HCT116 (cell line): Measurements from ENCODE around the gene BTBD18. TPM values are rescaled to one million over a fixed set of nuclear protein-coding genes. Genes with fewer than 3 reads are reported as not detected.

ENCODE experiments used
- ATAC-seq: fragments of 200-7000 bp; cut with Tn5 transposase; 2 replicates; pipeline ENCODE4 v1.9.1; 2020; ENCODE audit warnings: mild to moderate bottlenecking, moderate library complexity
- BruUV-seq: library from RNA; stranded (reverse); fragments of 400-500 nt; replicated peaks from 2 replicates; lab custom pipeline; 2021; lab: Mats Ljungman, UMichigan
- CTCF ChIA-PET: fragments of 300-600 bp; sonication (Branson Sonifier 250); formaldehyde crosslinking; loops from one replicate; lab custom pipeline; 2021; ENCODE audit warnings: antibody characterized with exemption; lab: Charles Lee
- POLR2A ChIA-PET: fragments of 300-600, 350-600 bp; sonication (Branson Sonifier 250); formaldehyde crosslinking; loops from one replicate; lab custom pipeline; 2021; ENCODE audit warnings: antibody characterized with exemption; lab: Charles Lee
- RAD21 ChIA-PET, 2 experiments: fragments of 300-600 bp; sonication (Branson Sonifier 250); formaldehyde crosslinking; loops; one replicate each; lab custom pipeline; 2023; ENCODE audit warnings: low total read pairs in 2 of 2; ENCODE audit not compliant: uncharacterized antibody in 2 of 2, unreplicated experiment in 2 of 2, low non-redundant PET in 1 of 2; lab: Charles Lee
- DNase-seq: peaks from one replicate; pipeline ENCODE4 v3.0.0-alpha.2; 2010; ENCODE audit warnings: low read depth, low spot score
- H2AFZ ChIP-seq: fragments of 200-600 bp; shearing (Covaris generic), sonication (generic); 2 replicates; pipeline ENCODE4 v1.6.1; 2017; ENCODE audit warnings: low read depth, mixed run types, mixed read lengths, antibody characterized with exemption, low read length; ENCODE audit not compliant: poor library complexity, severe bottlenecking
- H3K27ac ChIP-seq: 2 replicates; pipeline ENCODE4 v1.5.1; 2012; ENCODE audit warnings: low read depth, low read length
- H3K27me3 ChIP-seq: fragments of 200-600 bp; sonication (generic); 2 replicates; pipeline ENCODE4 v1.6.1; 2016; ENCODE audit warnings: mixed run types, low read length, mixed read lengths; ENCODE audit not compliant: insufficient read depth
- H3K36me3 ChIP-seq, 2 experiments: fragments of 200-500 bp in 1 of 2; fragments of 200-600 bp in 1 of 2; sonication (Bioruptor generic) in 1 of 2; sonication (generic) in 1 of 2; 2 replicates each; pipeline versions ENCODE4 v1.5.1 to v1.6.1; 2014 to 2016; ENCODE audit warnings: low read length in 2 of 2, inconsistent platforms in 1 of 2, mixed read lengths in 1 of 2, mixed run types in 1 of 2; ENCODE audit not compliant: insufficient read depth in 2 of 2, control insufficient read depth in 1 of 2
- H3K4me1 ChIP-seq, 2 experiments: fragments of 200-600 bp in 1 of 2; sonication (generic) in 1 of 2; 2 replicates each; pipeline versions ENCODE4 v1.5.1 to v1.6.1; 2012 to 2017; ENCODE audit warnings: low read length in 2 of 2, inconsistent platforms in 1 of 2, mild to moderate bottlenecking in 1 of 2, mixed read lengths in 1 of 2, mixed run types in 1 of 2, moderate library complexity in 1 of 2; ENCODE audit not compliant: insufficient read depth in 2 of 2, control insufficient read depth in 1 of 2
- H3K4me2 ChIP-seq: fragments of 200-600 bp; sonication (generic); 2 replicates; pipeline ENCODE4 v1.6.1; 2017; ENCODE audit warnings: mixed run types, low read length, mixed read lengths
- H3K4me3 ChIP-seq, 2 experiments: fragments of 200-600 bp in 1 of 2; sonication (generic) in 1 of 2; replicated peaks in 1 of 2; 2 replicates each; pipeline ENCODE4 v1.5.1; 2011 to 2016; ENCODE audit warnings: low read length in 2 of 2, control low read depth in 1 of 2, low read depth in 1 of 2, mild to moderate bottlenecking in 1 of 2, mixed read lengths in 1 of 2, mixed run types in 1 of 2
- H3K79me2 ChIP-seq: fragments of 200-600 bp; sonication (generic); 2 replicates; pipeline ENCODE4 v1.6.1; 2017; ENCODE audit warnings: mild to moderate bottlenecking, mixed run types, low read length, moderate library complexity, mixed read lengths; ENCODE audit not compliant: insufficient read depth
- H3K9ac ChIP-seq: fragments of 200-600 bp; sonication (generic); 2 replicates; pipeline ENCODE4 v1.6.1; 2016; ENCODE audit warnings: low read length, mixed read lengths
- H3K9me2 ChIP-seq: fragments of 200-600 bp; sonication (generic), shearing (Covaris generic); 2 replicates; pipeline ENCODE4 v1.6.1; 2017; ENCODE audit warnings: mixed run types, mild to moderate bottlenecking, moderate library complexity; ENCODE audit not compliant: insufficient read depth
- H3K9me3 ChIP-seq, 2 experiments: fragments of 200-500 bp in 1 of 2; fragments of 200-600 bp in 1 of 2; sonication (Bioruptor generic) in 1 of 2; sonication (generic) in 1 of 2; 2 replicates each; pipeline ENCODE4 v1.6.1; 2014 to 2017; ENCODE audit warnings: low read length in 2 of 2, mixed read lengths in 2 of 2, inconsistent platforms in 1 of 2, low read depth in 1 of 2, mild to moderate bottlenecking in 1 of 2, mixed run types in 1 of 2, moderate library complexity in 1 of 2; ENCODE audit not compliant: control insufficient read depth in 1 of 2, insufficient read depth in 1 of 2
- H4K20me1 ChIP-seq: fragments of 200-600 bp; sonication (generic), shearing (Covaris generic); 2 replicates; pipeline ENCODE4 v1.6.1; 2017; ENCODE audit warnings: mixed run types, mild to moderate bottlenecking, moderate library complexity; ENCODE audit not compliant: insufficient read depth
- CEBPB ChIP-seq: IDR thresholded peaks from 2 replicates; pipeline ENCODE4 v1.6.1; 2012; ENCODE audit warnings: low read depth
- ELF1 ChIP-seq: IDR thresholded peaks from 2 replicates; pipeline ENCODE4 v1.6.1; 2012; ENCODE audit warnings: low read depth, borderline replicate concordance
- EZH2phosphoT487 ChIP-seq: fragments of 200-600 bp; IDR thresholded peaks from 2 replicates; pipeline ENCODE4 v1.6.1; 2018; ENCODE audit warnings: antibody characterized with exemption, borderline replicate concordance
- FOSL1 ChIP-seq: IDR thresholded peaks from 2 replicates; pipeline ENCODE4 v1.6.1; 2012; ENCODE audit warnings: low read depth
- MAX ChIP-seq: IDR thresholded peaks from 2 replicates; pipeline ENCODE4 v1.6.1; 2012
- POLR2A ChIP-seq: IDR thresholded peaks from 2 replicates; pipeline ENCODE4 v1.7.0; 2011; ENCODE audit warnings: borderline replicate concordance; ENCODE audit not compliant: insufficient read depth, insufficient read length; ENCODE audit errors: extremely low read depth
- POLR2AphosphoS5 ChIP-seq: IDR thresholded peaks from 2 replicates; pipeline ENCODE4 v1.6.1; 2011; ENCODE audit warnings: mild to moderate bottlenecking, low read depth, low read length, moderate library complexity
- TCF7L2 ChIP-seq: IDR thresholded peaks from 2 replicates; pipeline ENCODE4 v1.7.0; 2011; ENCODE audit warnings: borderline replicate concordance, inconsistent platforms; ENCODE audit not compliant: insufficient read depth, insufficient read length; ENCODE audit errors: extremely low read depth
- YY1 ChIP-seq: IDR thresholded peaks from 2 replicates; pipeline ENCODE4 v1.6.1; 2011; ENCODE audit warnings: low read length, low read depth, moderate library complexity, mild to moderate bottlenecking; ENCODE audit not compliant: insufficient replicate concordance; ENCODE audit errors: extremely low read depth
- ZFX ChIP-seq: fragments of 450-650 bp; IDR thresholded peaks from 2 replicates; pipeline ENCODE4 v1.6.1; 2017
- ZNF274 ChIP-seq: fragments of 200-500 bp; sonication (Bioruptor generic); IDR thresholded peaks from 2 replicates; pipeline ENCODE4 v1.6.1; 2014; ENCODE audit warnings: mild to moderate bottlenecking, low read depth, low read length, inconsistent platforms
- intact Hi-C: fragments of 100-400 bp; cut with micrococcal nuclease; formaldehyde crosslinking; loops from 2 replicates; pipeline ENCODE4 v1.10.0; 2022
- total RNA-seq: library from RNA; stranded (reverse); gene quantifications from one replicate; pipeline ENCODE4 v1.2.1, GENCODE V29; 2021; ENCODE audit not compliant: unreplicated experiment
- TF ChIP-seq, protein P1 (sequence below), 3 experiments: fragments of 200-600 bp in 1 of 3; sonication (generic) in 1 of 3; IDR thresholded peaks in 2 of 3; conservative IDR thresholded peaks in 1 of 3; 2 replicates each; pipeline ENCODE4 v1.5.1; 2012 to 2017; ENCODE audit warnings: low read depth in 2 of 3, low read length in 2 of 3, antibody characterized with exemption in 1 of 3, borderline replicate concordance in 1 of 3, control low read depth in 1 of 3, mild to moderate bottlenecking in 1 of 3, mixed read lengths in 1 of 3, mixed run types in 1 of 3, moderate library complexity in 1 of 3; ENCODE audit not compliant: insufficient read depth in 1 of 3
- TF ChIP-seq, protein P2 (sequence below): IDR thresholded peaks from 2 replicates; pipeline ENCODE4 v1.6.1; 2012

The BTBD18 gene
- total RNA-seq, 1 experiment from 2014 or later, result not detected

DNA sequence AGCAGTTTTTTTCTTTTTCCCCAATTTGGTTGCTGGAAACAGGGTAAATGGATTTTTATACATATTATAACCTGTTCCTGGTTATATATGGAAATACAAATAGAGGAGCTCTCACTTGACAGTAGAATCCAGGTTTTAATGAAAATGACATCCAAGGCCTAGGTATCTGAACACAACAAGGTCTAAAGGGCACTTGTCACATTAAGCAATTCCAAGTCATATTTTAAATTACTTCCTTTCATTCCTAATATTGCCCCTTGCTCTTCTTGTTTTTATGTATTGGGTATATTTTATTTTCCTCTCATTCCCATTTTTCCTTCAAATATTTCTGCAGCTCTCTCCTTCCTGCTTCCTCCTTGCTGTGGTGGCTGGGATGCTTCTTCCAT is 37.1 kb upstream of the BTBD18 start:
- H2AFZ ChIP-seq, result no peak overlapping the region
- H3K36me3 ChIP-seq, result peaks cover 0 to 3% of the 10 kb centered on the region in 2 experiments; a peak in 2 of 4 replicates
- ATAC-seq, result no peak
- 0 out of 2 replicates have a peak overlapping the region, but pooled peaks have one; percentile 6 for H3K4me2 ChIP-seq
- no peaks in the 10 kb centered on the region for H3K9me3 ChIP-seq
- no peak overlapping the region for H3K9ac ChIP-seq
- RAD21 ChIA-PET, result no interaction called here
- peaks cover 73 to 97% of the 10 kb centered on the region in 2 experiments for H3K4me1 ChIP-seq
- H3K27me3 ChIP-seq, result no peaks in the 10 kb centered on the region
- TF ChIP-seq CEBPB, result no peak
- no peak for TF ChIP-seq ZNF274
- TF ChIP-seq ELF1, result no peak
- TF ChIP-seq POLR2AphosphoS5, result no peak
- no peak overlapping the region for H3K27ac ChIP-seq
- H4K20me1 ChIP-seq, result no peaks in the 10 kb centered on the region
- no peak for DNase-seq
- POLR2A ChIA-PET, result interaction anchor here (1.1 kb wide), 1 partner anchor 10 kb away, joined by 5 read pairs; no protein-coding TSS in a partner anchor
- H3K9me2 ChIP-seq, result no peaks in the 10 kb centered on the region
- H3K79me2 ChIP-seq, result peaks cover 100% of the 10 kb centered on the region
- CTCF ChIA-PET, result no interaction called here
- intact Hi-C loops, result no loop called here
- no peak overlapping the region for H3K4me3 ChIP-seq
- BruUV-seq, result no TSS peak

- intact Hi-C loops, result no loop called here
- RAD21 ChIA-PET, result interaction anchor here in 1 of 2 experiments (1.0 kb wide), 1 partner anchor 27 kb away, joined by 3 read pairs; the partner anchor contains the start of gene CTNND1
- H3K27me3 ChIP-seq, result no peaks in the 10 kb centered on the region
- H3K9ac ChIP-seq, result no peak overlapping the region
- H3K4me3 ChIP-seq, result no peak overlapping the region
- CTCF ChIA-PET, result interaction anchor here (0.6 kb wide), 1 partner anchor 34 kb away, joined by 3 read pairs; no protein-coding TSS in a partner anchor
- DNase-seq (no peak), ATAC-seq (no peak)
- no peaks in the 10 kb centered on the region for H3K9me2 ChIP-seq
- H3K9me3 ChIP-seq, result no peaks in the 10 kb centered on the region
- no peaks in the 10 kb centered on the region for H4K20me1 ChIP-seq
- no peak overlapping the region for H3K27ac ChIP-seq
- POLR2A ChIA-PET, result interaction anchor here (1.1 kb wide), 1 partner anchor 9 kb away, joined by 5 read pairs; no protein-coding TSS in a partner anchor
- BruUV-seq, result no TSS peak
- H2AFZ ChIP-seq, result no peak overlapping the region
- H3K4me2 ChIP-seq, result 0 out of 2 replicates have a peak overlapping the region, but pooled peaks have one; percentile 6
- peaks cover 76 to 100% of the 10 kb centered on the region in 2 experiments for H3K4me1 ChIP-seq
- H3K36me3 ChIP-seq, result no peaks in the 10 kb centered on the region
- H3K79me2 ChIP-seq, result peaks cover 100% of the 10 kb centered on the region
- TF ChIP-seq ZFX (no peak), TCF7L2 (no peak), FOSL1 (no peak), YY1 (no peak), POLR2AphosphoS5 (no peak), EZH2phosphoT487 (no peak), POLR2A (no peak), MAX (no peak)
- TF ChIP-seq, protein P1, sequence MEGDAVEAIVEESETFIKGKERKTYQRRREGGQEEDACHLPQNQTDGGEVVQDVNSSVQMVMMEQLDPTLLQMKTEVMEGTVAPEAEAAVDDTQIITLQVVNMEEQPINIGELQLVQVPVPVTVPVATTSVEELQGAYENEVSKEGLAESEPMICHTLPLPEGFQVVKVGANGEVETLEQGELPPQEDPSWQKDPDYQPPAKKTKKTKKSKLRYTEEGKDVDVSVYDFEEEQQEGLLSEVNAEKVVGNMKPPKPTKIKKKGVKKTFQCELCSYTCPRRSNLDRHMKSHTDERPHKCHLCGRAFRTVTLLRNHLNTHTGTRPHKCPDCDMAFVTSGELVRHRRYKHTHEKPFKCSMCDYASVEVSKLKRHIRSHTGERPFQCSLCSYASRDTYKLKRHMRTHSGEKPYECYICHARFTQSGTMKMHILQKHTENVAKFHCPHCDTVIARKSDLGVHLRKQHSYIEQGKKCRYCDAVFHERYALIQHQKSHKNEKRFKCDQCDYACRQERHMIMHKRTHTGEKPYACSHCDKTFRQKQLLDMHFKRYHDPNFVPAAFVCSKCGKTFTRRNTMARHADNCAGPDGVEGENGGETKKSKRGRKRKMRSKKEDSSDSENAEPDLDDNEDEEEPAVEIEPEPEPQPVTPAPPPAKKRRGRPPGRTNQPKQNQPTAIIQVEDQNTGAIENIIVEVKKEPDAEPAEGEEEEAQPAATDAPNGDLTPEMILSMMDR (IDR thresholded peaks at IDR 0.05 in 2 of 3, conservative IDR thresholded peaks at IDR 0.05 in 1 of 3; ENCODE audit: borderline replicate concordance in 1 of 3, insufficient read depth in 1 of 3, low read depth in 2 of 3, low read length in 2 of 3), result no peak
- TF ChIP-seq, protein P2, sequence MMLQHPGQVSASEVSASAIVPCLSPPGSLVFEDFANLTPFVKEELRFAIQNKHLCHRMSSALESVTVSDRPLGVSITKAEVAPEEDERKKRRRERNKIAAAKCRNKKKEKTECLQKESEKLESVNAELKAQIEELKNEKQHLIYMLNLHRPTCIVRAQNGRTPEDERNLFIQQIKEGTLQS, result no peak
These were observed 36.5 kb upstream of the BTBD18 start for GRCh38 chr11:57787920-57788702.
